Measurements from ENCODE around the gene RIMKLA. TPM values are rescaled to one million over a fixed set of nuclear protein-coding genes. Genes with fewer than 3 reads are reported as not detected.

Gene RIMKLA
- total and polyA plus RNA-seq, 2 of the 13 experiments (the other 11 are each of a cell fraction or from before 2014, with no cell fraction given) = 2.5 to 3.8 TPM

DNA sequence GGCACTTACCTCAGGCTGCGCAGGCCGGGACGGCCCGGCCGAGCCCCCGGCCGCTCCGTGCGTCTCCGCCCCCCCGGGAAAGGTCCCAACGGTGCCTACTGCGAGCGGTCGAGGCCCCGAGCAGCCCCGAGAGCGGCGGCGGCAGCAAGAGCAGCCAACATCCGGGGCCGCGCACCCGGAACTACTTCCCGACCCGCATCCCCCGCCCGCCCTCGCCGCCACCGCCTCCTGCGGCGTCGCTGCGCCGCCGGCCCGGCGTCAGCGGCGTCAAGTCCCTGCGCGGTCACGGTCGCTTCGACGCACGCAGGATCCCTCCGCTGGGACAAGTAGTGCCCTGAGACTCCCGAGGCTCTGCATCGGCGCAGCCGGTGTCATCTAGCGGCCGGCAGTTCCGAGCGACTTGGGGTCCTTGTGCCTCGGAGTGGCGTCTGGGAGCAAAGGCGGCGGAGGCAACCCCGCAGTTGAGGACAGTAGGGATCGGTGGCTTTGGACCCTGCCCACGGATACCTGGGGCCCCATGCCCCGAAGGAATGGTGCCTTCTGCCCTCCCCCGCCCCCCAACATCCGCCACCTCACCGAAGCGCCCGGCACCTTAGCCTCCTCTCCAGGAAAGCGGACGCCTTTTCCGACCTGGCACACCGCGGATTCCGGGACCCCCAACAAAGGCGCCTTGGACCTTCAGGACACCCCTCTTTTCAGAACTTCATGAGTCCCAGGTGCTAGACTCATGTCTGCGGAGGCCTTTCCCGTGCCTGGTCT lies 45.4 kb upstream of the RIMKLA start, which contains the start of gene FOXJ3 (continued):
- TF ChIP-seq ZNF776 (CRISPR knock-in tag; IDR thresholded peaks at IDR 0.05) (peak; percentile 47), FOXP1 (IDR thresholded peaks at IDR 0.05) (no peak), FOXP1 (CRISPR knock-in tag; IDR thresholded peaks at IDR 0.05) (peak; percentile 83), ZNF12 (CRISPR knock-in tag; IDR thresholded peaks at IDR 0.05) (peak; percentile 44; the same call in 1 of the 2 replicates), ZNF556 (CRISPR knock-in tag; IDR thresholded peaks at IDR 0.05; ENCODE audit: borderline replicate concordance) (peak; percentile 94; the same call in 1 of the 2 replicates), MBD4 (IDR thresholded peaks at IDR 0.05; ENCODE audit: borderline replicate concordance, low read length) (no peak), ZNF136 (CRISPR knock-in tag; IDR thresholded peaks at IDR 0.05; ENCODE audit: low read depth) (no peak), CHD4 (IDR thresholded peaks at IDR 0.05; ENCODE audit: borderline replicate concordance, low read length) (no peak), ZNF33B (CRISPR knock-in tag; IDR thresholded peaks at IDR 0.05) (peak; percentile 78; the same call in 1 of the 2 replicates), ZNF30 (CRISPR knock-in tag; IDR thresholded peaks at IDR 0.05) (no peak), ZNF652 (CRISPR knock-in tag; IDR thresholded peaks at IDR 0.05; ENCODE audit: borderline replicate concordance, low read depth) (0 out of 2 replicates have a peak, but pooled peaks have one; percentile 14), ZNF20 (CRISPR knock-in tag; IDR thresholded peaks at IDR 0.05) (no peak), NFIC (IDR thresholded peaks at IDR 0.05; ENCODE audit: low read length) (no peak), ONECUT2 (CRISPR knock-in tag; IDR thresholded peaks at IDR 0.05) (no peak; the same call in 1 of the 2 replicates), ZNF383 (CRISPR knock-in tag; IDR thresholded peaks at IDR 0.05; ENCODE audit: borderline replicate concordance) (no peak), ADNP (CRISPR knock-in tag; IDR thresholded peaks at IDR 0.05) (peak; percentile 42; the same call in 1 of the 2 replicates)
- TF ChIP-seq, protein P1, sequence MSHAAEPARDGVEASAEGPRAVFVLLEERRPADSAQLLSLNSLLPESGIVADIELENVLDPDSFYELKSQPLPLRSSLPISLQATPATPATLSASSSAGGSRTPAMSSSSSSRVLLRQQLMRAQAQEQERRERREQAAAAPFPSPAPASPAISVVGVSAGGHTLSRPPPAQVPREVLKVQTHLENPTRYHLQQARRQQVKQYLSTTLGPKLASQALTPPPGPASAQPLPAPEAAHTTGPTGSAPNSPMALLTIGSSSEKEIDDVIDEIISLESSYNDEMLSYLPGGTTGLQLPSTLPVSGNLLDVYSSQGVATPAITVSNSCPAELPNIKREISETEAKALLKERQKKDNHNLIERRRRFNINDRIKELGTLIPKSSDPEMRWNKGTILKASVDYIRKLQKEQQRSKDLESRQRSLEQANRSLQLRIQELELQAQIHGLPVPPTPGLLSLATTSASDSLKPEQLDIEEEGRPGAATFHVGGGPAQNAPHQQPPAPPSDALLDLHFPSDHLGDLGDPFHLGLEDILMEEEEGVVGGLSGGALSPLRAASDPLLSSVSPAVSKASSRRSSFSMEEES (CRISPR knock-in tag; IDR thresholded peaks at IDR 0.05) = peak; percentile 63; the same call in 1 of the 2 replicates
- TF ChIP-seq, protein P2, sequence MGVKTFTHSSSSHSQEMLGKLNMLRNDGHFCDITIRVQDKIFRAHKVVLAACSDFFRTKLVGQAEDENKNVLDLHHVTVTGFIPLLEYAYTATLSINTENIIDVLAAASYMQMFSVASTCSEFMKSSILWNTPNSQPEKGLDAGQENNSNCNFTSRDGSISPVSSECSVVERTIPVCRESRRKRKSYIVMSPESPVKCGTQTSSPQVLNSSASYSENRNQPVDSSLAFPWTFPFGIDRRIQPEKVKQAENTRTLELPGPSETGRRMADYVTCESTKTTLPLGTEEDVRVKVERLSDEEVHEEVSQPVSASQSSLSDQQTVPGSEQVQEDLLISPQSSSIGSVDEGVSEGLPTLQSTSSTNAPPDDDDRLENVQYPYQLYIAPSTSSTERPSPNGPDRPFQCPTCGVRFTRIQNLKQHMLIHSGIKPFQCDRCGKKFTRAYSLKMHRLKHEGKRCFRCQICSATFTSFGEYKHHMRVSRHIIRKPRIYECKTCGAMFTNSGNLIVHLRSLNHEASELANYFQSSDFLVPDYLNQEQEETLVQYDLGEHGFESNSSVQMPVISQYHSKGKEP (CRISPR knock-in tag; IDR thresholded peaks at IDR 0.05) = peak; percentile 88; the same call in 1 of the 2 replicates
- TF ChIP-seq, protein P3, sequence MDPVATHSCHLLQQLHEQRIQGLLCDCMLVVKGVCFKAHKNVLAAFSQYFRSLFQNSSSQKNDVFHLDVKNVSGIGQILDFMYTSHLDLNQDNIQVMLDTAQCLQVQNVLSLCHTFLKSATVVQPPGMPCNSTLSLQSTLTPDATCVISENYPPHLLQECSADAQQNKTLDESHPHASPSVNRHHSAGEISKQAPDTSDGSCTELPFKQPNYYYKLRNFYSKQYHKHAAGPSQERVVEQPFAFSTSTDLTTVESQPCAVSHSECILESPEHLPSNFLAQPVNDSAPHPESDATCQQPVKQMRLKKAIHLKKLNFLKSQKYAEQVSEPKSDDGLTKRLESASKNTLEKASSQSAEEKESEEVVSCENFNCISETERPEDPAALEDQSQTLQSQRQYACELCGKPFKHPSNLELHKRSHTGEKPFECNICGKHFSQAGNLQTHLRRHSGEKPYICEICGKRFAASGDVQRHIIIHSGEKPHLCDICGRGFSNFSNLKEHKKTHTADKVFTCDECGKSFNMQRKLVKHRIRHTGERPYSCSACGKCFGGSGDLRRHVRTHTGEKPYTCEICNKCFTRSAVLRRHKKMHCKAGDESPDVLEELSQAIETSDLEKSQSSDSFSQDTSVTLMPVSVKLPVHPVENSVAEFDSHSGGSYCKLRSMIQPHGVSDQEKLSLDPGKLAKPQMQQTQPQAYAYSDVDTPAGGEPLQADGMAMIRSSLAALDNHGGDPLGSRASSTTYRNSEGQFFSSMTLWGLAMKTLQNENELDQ (CRISPR knock-in tag; IDR thresholded peaks at IDR 0.05; ENCODE audit: borderline replicate concordance) = no peak
- TF ChIP-seq, protein P4, sequence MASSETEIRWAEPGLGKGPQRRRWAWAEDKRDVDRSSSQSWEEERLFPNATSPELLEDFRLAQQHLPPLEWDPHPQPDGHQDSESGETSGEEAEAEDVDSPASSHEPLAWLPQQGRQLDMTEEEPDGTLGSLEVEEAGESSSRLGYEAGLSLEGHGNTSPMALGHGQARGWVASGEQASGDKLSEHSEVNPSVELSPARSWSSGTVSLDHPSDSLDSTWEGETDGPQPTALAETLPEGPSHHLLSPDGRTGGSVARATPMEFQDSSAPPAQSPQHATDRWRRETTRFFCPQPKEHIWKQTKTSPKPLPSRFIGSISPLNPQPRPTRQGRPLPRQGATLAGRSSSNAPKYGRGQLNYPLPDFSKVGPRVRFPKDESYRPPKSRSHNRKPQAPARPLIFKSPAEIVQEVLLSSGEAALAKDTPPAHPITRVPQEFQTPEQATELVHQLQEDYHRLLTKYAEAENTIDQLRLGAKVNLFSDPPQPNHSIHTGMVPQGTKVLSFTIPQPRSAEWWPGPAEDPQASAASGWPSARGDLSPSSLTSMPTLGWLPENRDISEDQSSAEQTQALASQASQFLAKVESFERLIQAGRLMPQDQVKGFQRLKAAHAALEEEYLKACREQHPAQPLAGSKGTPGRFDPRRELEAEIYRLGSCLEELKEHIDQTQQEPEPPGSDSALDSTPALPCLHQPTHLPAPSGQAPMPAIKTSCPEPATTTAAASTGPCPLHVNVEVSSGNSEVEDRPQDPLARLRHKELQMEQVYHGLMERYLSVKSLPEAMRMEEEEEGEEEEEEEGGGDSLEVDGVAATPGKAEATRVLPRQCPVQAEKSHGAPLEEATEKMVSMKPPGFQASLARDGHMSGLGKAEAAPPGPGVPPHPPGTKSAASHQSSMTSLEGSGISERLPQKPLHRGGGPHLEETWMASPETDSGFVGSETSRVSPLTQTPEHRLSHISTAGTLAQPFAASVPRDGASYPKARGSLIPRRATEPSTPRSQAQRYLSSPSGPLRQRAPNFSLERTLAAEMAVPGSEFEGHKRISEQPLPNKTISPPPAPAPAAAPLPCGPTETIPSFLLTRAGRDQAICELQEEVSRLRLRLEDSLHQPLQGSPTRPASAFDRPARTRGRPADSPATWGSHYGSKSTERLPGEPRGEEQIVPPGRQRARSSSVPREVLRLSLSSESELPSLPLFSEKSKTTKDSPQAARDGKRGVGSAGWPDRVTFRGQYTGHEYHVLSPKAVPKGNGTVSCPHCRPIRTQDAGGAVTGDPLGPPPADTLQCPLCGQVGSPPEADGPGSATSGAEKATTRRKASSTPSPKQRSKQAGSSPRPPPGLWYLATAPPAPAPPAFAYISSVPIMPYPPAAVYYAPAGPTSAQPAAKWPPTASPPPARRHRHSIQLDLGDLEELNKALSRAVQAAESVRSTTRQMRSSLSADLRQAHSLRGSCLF (CRISPR knock-in tag; IDR thresholded peaks at IDR 0.05; ENCODE audit: borderline replicate concordance) = 0 out of 2 replicates have a peak, but pooled peaks have one; percentile 25

Measured in HepG2 (cell line).